Activated CD4-positive, alpha-beta memory T cell treated with anti-CD3 and anti-CD28 coated beads, Interleukin-2, amount 10 ng/mL, durations not matched to agents 7 days and 5 days (primary cell): ENCODE data around the gene NFASC. TPM values are rescaled to one million over a fixed set of nuclear protein-coding genes. Genes with fewer than 3 reads are reported as not detected.

Experiments used
- CTCF ChIA-PET: fragments of 350-600 bp; sonication (Branson Sonifier 250); formaldehyde crosslinking; loops from one replicate; lab custom pipeline; 2021; ENCODE audit warnings: antibody characterized with exemption, inconsistent platforms; lab: Charles Lee
- POLR2A ChIA-PET: fragments of 350-600 bp; sonication (Branson Sonifier 250); formaldehyde crosslinking; loops from one replicate; lab custom pipeline; 2021; ENCODE audit warnings: antibody characterized with exemption; lab: Charles Lee
- DNase-seq: peaks from one replicate; pipeline ENCODE4 v3.0.0-alpha.2; 2020
- H3K27ac Mint-ChIP-seq: one replicate; pipeline ENCODE4 v1.8.0; 2021; ENCODE audit warnings: mild to moderate bottlenecking, mixed read lengths
- H3K27me3 Mint-ChIP-seq: one replicate; pipeline ENCODE4 v1.8.0; 2021; ENCODE audit warnings: mixed read lengths
- H3K36me3 Mint-ChIP-seq: one replicate; pipeline ENCODE4 v1.8.0; 2021; ENCODE audit warnings: low read depth, mixed read lengths
- H3K4me1 Mint-ChIP-seq: one replicate; pipeline ENCODE4 v1.8.0; 2021; ENCODE audit warnings: mixed read lengths
- H3K4me3 Mint-ChIP-seq: one replicate; pipeline ENCODE4 v1.8.0; 2021; ENCODE audit warnings: mild to moderate bottlenecking, mixed read lengths
- H3K9me3 Mint-ChIP-seq: one replicate; pipeline ENCODE4 v1.8.0; 2021; ENCODE audit warnings: mixed read lengths
- total RNA-seq, 2 experiments: library from RNA; stranded (reverse); gene quantifications; one replicate each; pipeline ENCODE4 v1.2.3, GENCODE V29; 2021

NFASC gene
- total RNA-seq, 2 experiments from 2014 or later = 0.10 to 0.40 TPM

DNA sequence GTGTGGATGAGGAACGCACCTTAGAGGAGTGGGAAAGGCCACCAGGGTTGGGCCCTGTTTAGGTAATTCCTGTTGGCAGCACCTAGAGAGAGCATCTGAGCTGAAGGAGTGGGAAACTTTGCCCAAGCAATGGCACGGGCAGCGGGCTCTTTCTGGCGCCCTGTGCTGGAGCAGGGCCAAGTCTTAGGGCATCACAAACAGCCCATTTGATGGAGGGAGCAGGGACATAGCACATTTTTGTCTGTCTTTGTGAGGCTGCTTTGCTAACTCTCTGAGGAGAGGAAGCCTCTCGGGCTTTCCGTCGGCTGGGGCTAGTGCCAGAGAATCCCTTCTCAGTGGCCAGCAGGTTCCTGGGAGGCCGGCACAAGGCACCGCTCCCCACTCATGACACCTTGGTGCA, 149.8 kb downstream of the NFASC start:
- Mint-ChIP-seq H3K27me3 (no peaks in the 10 kb centered on the region), H3K27ac (no peak overlapping the region), H3K4me3 (no peak overlapping the region), H3K36me3 (no peaks in the 10 kb centered on the region), H3K4me1 (no peaks in the 10 kb centered on the region), H3K9me3 (no peaks in the 10 kb centered on the region)
- POLR2A ChIA-PET = no interaction called here
- CTCF ChIA-PET = interaction anchor here (2.0 kb wide), 1 partner anchor 41 kb away, joined by 5 read pairs; no protein-coding TSS in a partner anchor
- DNase-seq = no peak

DNA sequence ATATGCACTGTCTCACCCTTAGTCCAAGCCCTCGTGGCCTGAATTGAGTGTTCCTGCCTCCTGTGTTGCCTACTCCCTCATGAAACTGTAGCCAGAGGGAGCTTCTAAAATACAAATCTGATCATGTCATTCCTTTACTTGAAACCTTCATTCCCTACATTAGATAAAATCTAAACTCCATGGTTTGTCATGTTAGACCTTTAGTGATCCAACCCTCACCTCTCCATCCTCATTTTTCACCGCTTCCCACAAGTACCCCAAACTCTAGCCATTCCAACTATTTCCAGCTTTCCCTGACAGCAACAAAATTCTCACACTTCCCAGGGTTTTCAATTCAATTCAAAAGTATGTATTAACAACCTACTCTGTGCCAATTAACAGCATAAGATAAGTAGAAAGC, 154.0 kb downstream of the NFASC start:
- Mint-ChIP-seq H3K27ac (no peak overlapping the region), H3K27me3 (peaks cover 4% of the 10 kb centered on the region), H3K4me1 (no peaks in the 10 kb centered on the region), H3K36me3 (no peaks in the 10 kb centered on the region), H3K4me3 (no peak overlapping the region), H3K9me3 (no peaks in the 10 kb centered on the region)
- CTCF ChIA-PET = interaction anchor here (1.2 kb wide), 1 partner anchor 37 kb away, joined by 4 read pairs; no protein-coding TSS in a partner anchor
- no peak for DNase-seq
- POLR2A ChIA-PET = no interaction called here

DNA sequence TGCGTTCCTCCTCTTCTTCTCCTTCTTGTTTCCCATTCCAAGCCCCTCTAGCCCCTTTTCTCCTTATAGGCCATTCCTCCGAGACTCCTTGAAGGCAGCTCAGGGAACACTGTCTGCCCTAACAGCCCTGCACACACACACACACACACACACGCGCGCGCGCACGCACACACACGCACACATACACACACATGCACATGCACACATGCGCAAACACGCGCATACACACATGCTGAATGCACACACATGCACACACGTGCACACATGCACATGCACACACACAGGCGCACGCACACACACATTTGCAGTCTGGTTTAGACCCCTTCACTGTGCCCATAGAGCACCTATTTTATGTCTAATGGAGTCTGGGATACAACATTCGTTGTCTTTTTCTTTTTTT, 154.6 kb downstream of the NFASC start:
- ChIA-PET POLR2A (no interaction called here), CTCF (interaction anchor here (1.2 kb wide), 1 partner anchor 36 kb away, joined by 4 read pairs; no protein-coding TSS in a partner anchor)
- no peak for DNase-seq
- Mint-ChIP-seq H3K36me3 (no peaks in the 10 kb centered on the region), H3K4me1 (no peaks in the 10 kb centered on the region), H3K4me3 (no peak overlapping the region), H3K9me3 (no peaks in the 10 kb centered on the region), H3K27me3 (peaks cover 4% of the 10 kb centered on the region), H3K27ac (no peak overlapping the region)

DNA sequence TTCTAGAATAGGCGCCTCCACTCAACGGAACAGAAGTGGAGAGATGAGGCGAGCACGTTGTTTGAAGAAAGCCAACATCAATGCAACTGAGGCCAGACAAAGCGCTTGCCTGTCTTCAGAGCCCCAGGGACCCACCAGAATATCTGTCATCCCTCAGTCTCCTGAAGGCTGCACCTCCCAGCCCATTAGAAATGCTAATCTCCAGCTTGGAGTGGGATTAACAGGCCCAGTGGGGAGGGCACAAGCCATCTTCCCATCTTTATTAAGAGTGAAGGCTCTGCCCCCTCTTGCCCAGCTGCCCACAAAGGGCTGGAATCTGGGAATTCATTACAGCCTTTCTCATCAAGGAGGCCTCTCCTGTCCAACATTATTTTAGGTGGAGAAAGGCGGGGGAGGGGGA, 155.5 kb downstream of the NFASC start:
- Mint-ChIP-seq H3K9me3 (no peaks in the 10 kb centered on the region), H3K4me3 (no peak overlapping the region), H3K27me3 (peaks cover 4% of the 10 kb centered on the region), H3K27ac (no peak overlapping the region), H3K4me1 (no peaks in the 10 kb centered on the region), H3K36me3 (no peaks in the 10 kb centered on the region)
- DNase-seq = no peak
- CTCF ChIA-PET = no interaction called here
- POLR2A ChIA-PET = no interaction called here

DNA sequence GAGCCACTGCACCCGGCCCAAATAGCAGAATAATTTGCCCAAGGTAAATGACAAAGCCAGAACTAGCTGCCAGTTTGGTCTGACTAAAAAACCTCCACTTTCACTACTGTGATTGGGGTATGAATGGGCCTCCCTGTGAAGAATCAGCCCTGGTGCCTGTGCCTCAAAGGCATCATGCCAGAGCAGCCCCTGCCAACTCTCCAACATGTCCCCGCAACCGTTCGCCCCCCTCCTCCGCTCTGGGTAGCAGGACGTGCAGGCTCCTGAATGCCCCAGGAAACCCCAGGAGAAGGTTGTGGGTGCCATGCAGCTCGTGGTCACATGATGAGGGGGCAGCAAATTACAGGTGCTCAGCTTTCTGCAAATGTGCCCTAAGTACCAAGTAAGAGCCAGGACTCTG, 157.7 kb downstream of the NFASC start:
- no peak overlapping the region for H3K4me3 Mint-ChIP-seq
- no peak overlapping the region for H3K27ac Mint-ChIP-seq
- H3K27me3 Mint-ChIP-seq = peaks cover 4% of the 10 kb centered on the region
- ChIA-PET POLR2A (no interaction called here), CTCF (interaction anchor here (0.5 to 1.6 kb wide), 3 partner anchors 33 to 269 kb away, joined by 3 to 9 read pairs (median 6); no protein-coding TSS in a partner anchor)
- no peak for DNase-seq
- no peaks in the 10 kb centered on the region for H3K36me3 Mint-ChIP-seq
- no peaks in the 10 kb centered on the region for H3K4me1 Mint-ChIP-seq
- H3K9me3 Mint-ChIP-seq = no peaks in the 10 kb centered on the region

DNA sequence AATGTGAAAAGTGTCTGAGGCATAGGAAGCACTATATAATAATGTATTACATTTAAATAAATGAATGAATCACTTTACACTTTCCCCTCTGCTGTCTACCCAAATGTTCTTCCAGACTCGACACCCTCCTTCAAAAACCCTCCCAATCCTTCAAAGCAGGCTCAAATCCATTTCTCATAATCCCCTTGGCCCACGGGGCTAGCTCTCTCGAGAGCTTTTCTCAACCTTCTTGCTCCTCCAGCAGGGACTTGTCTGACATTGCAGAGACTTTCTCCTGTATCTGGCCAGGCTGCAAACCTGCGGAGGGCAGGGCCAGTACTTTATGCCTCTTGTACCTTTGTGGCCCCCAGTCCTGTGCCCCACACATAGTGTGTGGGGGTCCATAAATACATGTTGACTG, 158.3 kb downstream of the NFASC start:
- CTCF ChIA-PET = interaction anchor here (0.5 to 1.6 kb wide), 3 partner anchors 32 to 270 kb away, joined by 3 to 9 read pairs (median 6); no protein-coding TSS in a partner anchor
- POLR2A ChIA-PET = no interaction called here

DNA sequence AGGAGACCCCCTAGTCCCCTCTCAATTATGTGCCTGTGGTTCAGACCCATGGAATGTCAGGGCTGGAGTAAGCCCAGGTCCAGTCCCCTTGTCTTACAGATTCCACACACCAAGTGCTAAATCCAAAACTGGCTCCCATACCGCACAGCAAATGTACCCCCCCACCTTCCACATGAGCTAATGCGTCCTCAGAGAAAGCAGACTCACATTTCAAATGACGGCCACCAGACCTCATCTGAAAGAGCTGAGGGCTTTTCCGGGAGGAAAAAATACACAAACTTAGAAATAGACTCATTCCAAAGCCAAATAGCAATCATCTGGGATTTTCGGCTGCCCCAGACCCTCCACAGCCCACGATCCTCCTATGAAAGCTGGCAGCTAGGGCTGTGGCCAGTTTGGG, 159.6 kb downstream of the NFASC start:
- CTCF ChIA-PET = interaction anchor here (1.2 kb wide), 1 partner anchor 41 kb away, joined by 3 read pairs; no protein-coding TSS in a partner anchor
- Mint-ChIP-seq H3K9me3 (no peaks in the 10 kb centered on the region), H3K36me3 (no peaks in the 10 kb centered on the region), H3K4me1 (no peaks in the 10 kb centered on the region), H3K27ac (no peak overlapping the region), H3K27me3 (peaks cover 4% of the 10 kb centered on the region), H3K4me3 (no peak overlapping the region)
- DNase-seq = no peak
- POLR2A ChIA-PET = interaction anchor here (1.6 kb wide), 1 partner anchor 9 kb away, joined by 3 read pairs; no protein-coding TSS in a partner anchor

More for the DNA sequence above, 158.3 kb downstream of the NFASC start:
- DNase-seq = no peak
- H3K9me3 Mint-ChIP-seq = no peaks in the 10 kb centered on the region
- no peak overlapping the region for H3K27ac Mint-ChIP-seq
- H3K27me3 Mint-ChIP-seq = peaks cover 4% of the 10 kb centered on the region
- H3K36me3 Mint-ChIP-seq = no peaks in the 10 kb centered on the region
- H3K4me1 Mint-ChIP-seq = no peaks in the 10 kb centered on the region
- no peak overlapping the region for H3K4me3 Mint-ChIP-seq

DNA sequence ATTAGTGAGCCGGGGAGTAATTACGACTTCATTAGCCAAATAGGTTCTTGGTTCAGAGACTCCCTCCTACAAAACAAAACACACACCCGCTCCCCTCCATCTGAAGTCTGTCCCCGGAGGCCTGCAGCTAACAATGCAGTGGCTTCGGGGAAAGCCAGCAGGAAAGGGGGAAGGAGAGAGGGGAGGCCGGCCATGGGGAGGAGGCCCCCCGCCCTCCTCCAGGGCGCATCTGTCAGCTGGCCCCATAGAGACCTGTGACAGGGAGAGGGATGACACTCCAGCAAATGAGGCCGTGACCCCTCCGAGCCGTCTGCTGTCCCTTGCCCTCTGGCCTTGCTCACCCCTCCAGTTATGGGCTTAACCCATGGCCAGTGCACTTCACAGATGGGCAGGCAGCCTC, 160.2 kb downstream of the NFASC start:
- H3K4me1 Mint-ChIP-seq = no peaks in the 10 kb centered on the region
- no peak for DNase-seq
- ChIA-PET CTCF (interaction anchor here (1.2 kb wide), 1 partner anchor 42 kb away, joined by 3 read pairs; no protein-coding TSS in a partner anchor), POLR2A (interaction anchor here (0.6 to 1.6 kb wide), 2 partner anchors 9 to 125 kb away, joined by 3 read pairs; no protein-coding TSS in a partner anchor)
- peaks cover 4% of the 10 kb centered on the region for H3K27me3 Mint-ChIP-seq
- no peaks in the 10 kb centered on the region for H3K9me3 Mint-ChIP-seq
- H3K27ac Mint-ChIP-seq = no peak overlapping the region
- H3K36me3 Mint-ChIP-seq = no peaks in the 10 kb centered on the region
- H3K4me3 Mint-ChIP-seq = no peak overlapping the region

DNA sequence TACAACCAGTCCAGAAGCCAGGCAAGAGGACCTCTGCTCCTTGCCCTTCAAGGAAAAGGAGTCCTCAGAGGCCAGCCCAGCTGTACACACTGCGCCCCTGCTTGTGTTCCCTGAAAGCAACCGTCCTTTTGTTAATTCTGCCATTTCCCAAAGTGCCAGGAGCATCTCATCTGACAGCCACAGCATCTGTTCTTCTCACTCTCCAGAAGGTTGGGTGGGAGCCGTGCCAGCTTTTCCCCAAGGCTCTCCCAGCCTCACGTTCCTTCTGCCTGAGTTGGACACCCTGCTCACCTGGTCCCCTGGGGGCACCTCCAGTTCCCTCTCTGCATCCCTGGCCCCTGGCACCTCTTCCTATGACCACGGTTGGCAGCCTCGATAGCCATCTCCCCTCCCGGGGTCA, 161.8 kb downstream of the NFASC start:
- H3K4me1 Mint-ChIP-seq = no peaks in the 10 kb centered on the region
- H3K36me3 Mint-ChIP-seq = no peaks in the 10 kb centered on the region
- no peak for DNase-seq
- no peaks in the 10 kb centered on the region for H3K9me3 Mint-ChIP-seq
- ChIA-PET CTCF (interaction anchor here (1.2 kb wide), 1 partner anchor 321 kb away, joined by 3 read pairs; no protein-coding TSS in a partner anchor), POLR2A (no interaction called here)
- no peak overlapping the region for H3K4me3 Mint-ChIP-seq
- H3K27ac Mint-ChIP-seq = no peak overlapping the region
- H3K27me3 Mint-ChIP-seq = peaks cover 2% of the 10 kb centered on the region

DNA sequence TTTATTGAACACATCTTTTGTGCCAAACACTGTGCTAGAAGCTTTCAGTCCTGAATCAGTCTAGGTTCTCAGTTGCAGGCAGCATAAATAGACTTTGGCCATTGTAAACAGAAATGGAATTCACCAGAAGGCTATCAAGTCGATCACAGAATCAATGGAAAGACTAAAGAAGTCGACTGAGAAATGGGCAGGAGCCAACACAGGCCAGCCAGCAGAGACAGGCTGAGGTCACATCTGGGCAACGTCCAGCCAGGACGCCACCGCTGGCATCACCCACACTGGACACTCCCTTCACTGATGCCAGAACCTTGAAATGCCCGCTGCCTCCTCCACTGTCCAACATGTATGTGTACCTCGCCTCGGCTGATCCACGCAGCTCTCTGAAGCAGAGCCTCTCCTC, 166.9 kb downstream of the NFASC start:
- Mint-ChIP-seq H3K36me3 (no peaks in the 10 kb centered on the region), H3K27me3 (peaks cover 19% of the 10 kb centered on the region), H3K4me3 (no peak overlapping the region), H3K4me1 (no peaks in the 10 kb centered on the region), H3K9me3 (no peaks in the 10 kb centered on the region), H3K27ac (no peak overlapping the region)
- CTCF ChIA-PET = no interaction called here
- DNase-seq = no peak
- POLR2A ChIA-PET = no interaction called here

DNA sequence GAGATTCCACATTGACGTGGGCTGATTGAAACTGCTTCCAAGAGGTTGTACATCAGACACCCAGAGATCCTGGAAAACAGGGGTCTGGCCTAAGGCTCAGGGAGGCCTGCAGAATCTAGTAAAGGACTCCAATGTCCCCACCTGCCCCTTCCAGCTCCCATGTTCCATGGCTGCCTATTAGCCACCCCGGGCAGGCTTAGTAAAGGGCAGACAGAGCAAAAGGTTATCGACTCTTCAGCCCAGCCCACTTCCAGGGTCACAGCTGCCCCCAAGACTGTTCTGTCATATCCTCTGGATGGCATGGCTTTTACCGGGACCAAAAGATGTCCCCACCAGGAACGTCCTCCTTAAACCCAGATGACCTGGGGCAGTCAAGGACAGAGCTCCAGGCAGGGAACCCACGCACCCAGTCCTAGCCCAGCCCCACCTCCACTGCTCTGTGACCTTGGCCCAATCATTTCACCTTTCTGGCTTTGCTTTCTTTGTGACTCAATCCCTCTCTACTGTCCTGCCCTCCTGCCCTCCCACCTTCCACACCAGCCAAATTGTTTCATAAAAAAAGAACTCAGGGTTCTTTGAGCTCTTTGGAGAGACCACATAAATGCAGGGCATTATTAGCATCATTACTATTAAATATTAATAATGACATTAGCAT, 167.6 kb downstream of the NFASC start:
- Mint-ChIP-seq H3K36me3 (no peaks in the 10 kb centered on the region), H3K27me3 (peaks cover 23% of the 10 kb centered on the region), H3K4me3 (no peak overlapping the region), H3K27ac (no peak overlapping the region), H3K4me1 (no peaks in the 10 kb centered on the region), H3K9me3 (no peaks in the 10 kb centered on the region)
- DNase-seq = no peak
- ChIA-PET CTCF (interaction anchor here (1.4 to 3.8 kb wide), 2 partner anchors 23 to 36 kb away, joined by 3 to 19 read pairs; no protein-coding TSS in a partner anchor), POLR2A (no interaction called here)

DNA sequence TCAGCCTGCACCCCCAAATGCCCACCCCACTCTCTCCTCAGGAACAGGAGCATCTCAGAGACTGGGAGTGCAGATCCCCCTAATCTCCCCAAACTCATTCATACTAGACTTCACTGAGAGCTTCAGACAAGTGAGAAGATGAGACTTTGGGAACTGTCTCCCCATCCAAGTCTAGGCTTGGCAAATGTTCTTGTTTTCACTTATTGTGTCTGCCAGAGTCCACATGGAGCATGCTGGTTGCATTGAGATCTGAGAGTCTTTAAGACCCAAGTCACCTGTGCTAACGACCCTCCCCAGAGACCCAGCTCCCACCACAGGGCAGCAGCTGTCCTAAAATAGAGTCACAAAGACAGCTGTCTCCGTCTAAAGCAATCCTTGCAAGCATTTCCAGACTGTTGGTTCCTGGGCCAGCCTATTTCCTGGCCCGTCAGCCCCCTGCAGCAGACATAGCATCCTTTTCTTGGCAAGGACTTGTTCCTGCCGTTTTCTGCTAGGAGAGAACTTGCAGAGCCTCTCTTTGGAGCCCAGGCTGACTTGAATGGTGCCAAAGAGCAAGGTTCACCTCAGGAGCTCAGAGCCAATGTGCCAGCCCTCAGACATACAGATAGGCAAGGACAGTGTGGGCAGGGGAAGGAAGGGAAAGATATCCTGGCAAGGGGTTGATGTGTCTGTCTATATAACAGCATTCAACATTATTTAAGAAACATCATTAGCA, 170.5 kb downstream of the NFASC start:
- DNase-seq = no peak
- Mint-ChIP-seq H3K36me3 (no peaks in the 10 kb centered on the region), H3K4me1 (no peaks in the 10 kb centered on the region), H3K9me3 (no peaks in the 10 kb centered on the region), H3K4me3 (no peak overlapping the region), H3K27me3 (peaks cover 47% of the 10 kb centered on the region), H3K27ac (no peak overlapping the region)
- ChIA-PET CTCF (interaction anchor here (3.8 kb wide), 1 partner anchor 20 kb away, joined by 19 read pairs; no protein-coding TSS in a partner anchor), POLR2A (no interaction called here)
